Left kidney (tissue), 2 donors: ENCODE results near the gene EDC3. TPM values are rescaled to one million over a fixed set of nuclear protein-coding genes. Genes with fewer than 3 reads are reported as not detected.

Experiments used
- DNase-seq: peaks from one replicate; pipeline ENCODE4 v3.0.0-alpha.2; 2013
- polyA plus RNA-seq: library from polyadenylated mRNA; unstranded; fragments of 120-200 nt; gene quantifications from one replicate; pipeline ENCODE4 v1.2.1, GENCODE V29; 2013; ENCODE audit not compliant: insufficient read length

EDC3 gene
- polyA plus RNA-seq, 1 donor: 45.3 TPM

GRCh38 chr15:74626752-74627692 is 68.8 kb downstream of the EDC3 start:
- no peak for DNase-seq

GRCh38 chr15:74626336-74626735 is 69.5 kb downstream of the EDC3 start:
- no peak for DNase-seq

- DNase-seq: no peak
These were observed 70.1 kb downstream of the EDC3 start for GRCh38 chr15:74625693-74626092.

- no peak for DNase-seq
These were observed 71.7 kb downstream of the EDC3 start for GRCh38 chr15:74624020-74624602.

- no peak for DNase-seq
These were observed 73.1 kb downstream of the EDC3 start for GRCh38 chr15:74622758-74623157.

- DNase-seq: no peak
These were observed 73.9 kb downstream of the EDC3 start for GRCh38 chr15:74621936-74622335.

- no peak for DNase-seq
These were observed 74.3 kb downstream of the EDC3 start for GRCh38 chr15:74621546-74621920.

- DNase-seq: peak; percentile 38
These were observed 74.9 kb downstream of the EDC3 start for GRCh38 chr15:74620636-74621545.

- DNase-seq: no peak
These were observed 75.7 kb downstream of the EDC3 start for GRCh38 chr15:74619916-74620635.

- no peak for DNase-seq
These were observed 76.8 kb downstream of the EDC3 start for GRCh38 chr15:74618841-74619596.

GRCh38 chr15:74616996-74617395 is 78.8 kb downstream of the EDC3 start:
- DNase-seq: no peak

- no peak for DNase-seq
These were observed 79.4 kb downstream of the EDC3 start for GRCh38 chr15:74616366-74616939.

- peak; percentile 94 for DNase-seq
These were observed 80.1 kb downstream of the EDC3 start, which contains the start of gene CLK3 for GRCh38 chr15:74615508-74616365. TSS of gene CLK3 (plus strand) at chr15:74615836. CDS start at chr15:74619197, 3,361 bp downstream.

GRCh38 chr15:74614744-74615507 is 80.9 kb downstream of the EDC3 start:
- peak; percentile 79 for DNase-seq

GRCh38 chr15:74613953-74614743 is 81.7 kb downstream of the EDC3 start:
- no peak for DNase-seq

GRCh38 chr15:74613089-74613952 is 82.5 kb downstream of the EDC3 start:
- DNase-seq: no peak

- DNase-seq: no peak
These were observed 83.1 kb downstream of the EDC3 start for GRCh38 chr15:74612677-74613076.
